Stimulated activated CD4-positive, alpha-beta T cell treated with anti-CD3 and anti-CD28 coated beads, TNF-alpha, amount 100 ng/mL, for 1 hour (primary cell): Measurements from ENCODE around the gene CDH26.

Experiments
- DNase-seq, 3 donors: peaks; one replicate each; pipeline ENCODE4 v3.0.0-alpha.2; 2020; ENCODE audit warnings: low read depth in 3 of 3, low spot score in 1 of 3

The CDH26 gene

GRCh38 chr20:60010689-60011458 lies 52.7 kb downstream of the CDH26 start:
- DNase-seq, result no peak

- DNase-seq, result no peak
Observed at GRCh38 chr20:60011512-60012507, 53.6 kb downstream of the CDH26 start.

- no peak for DNase-seq
Observed at GRCh38 chr20:60013296-60014139, 55.3 kb downstream of the CDH26 start.

- DNase-seq, result no peak
Observed at GRCh38 chr20:60016406-60016805, 58.2 kb downstream of the CDH26 start.

- no peak for DNase-seq
Observed at GRCh38 chr20:60020251-60020650, 62.0 kb downstream of the CDH26 start.

GRCh38 chr20:60021104-60021503 lies 62.9 kb downstream of the CDH26 start:
- DNase-seq, result no peak

- no peak for DNase-seq
Observed at GRCh38 chr20:60022849-60023248, 64.6 kb downstream of the CDH26 start.

GRCh38 chr20:60024245-60024644 lies 66.0 kb downstream of the CDH26 start:
- DNase-seq, result no peak

- no peak for DNase-seq
Observed at GRCh38 chr20:60024801-60025200, 66.6 kb downstream of the CDH26 start.

GRCh38 chr20:60026010-60026409 lies 67.8 kb downstream of the CDH26 start:
- no peak for DNase-seq

GRCh38 chr20:60030471-60030870 lies 72.2 kb downstream of the CDH26 start:
- DNase-seq, result no peak

- DNase-seq, result no peak
Observed at GRCh38 chr20:60031107-60031506, 72.9 kb downstream of the CDH26 start.

GRCh38 chr20:60034231-60035110 lies 76.2 kb downstream of the CDH26 start:
- DNase-seq, result no peak

- no peak for DNase-seq
Observed at GRCh38 chr20:60035486-60035885, 77.3 kb downstream of the CDH26 start.

- no peak for DNase-seq
Observed at GRCh38 chr20:60036346-60036745, 78.1 kb downstream of the CDH26 start.

GRCh38 chr20:60036746-60037499 lies 78.7 kb downstream of the CDH26 start:
- no peak for DNase-seq

GRCh38 chr20:60038400-60039008 lies 80.3 kb downstream of the CDH26 start:
- DNase-seq, result no peak

- no peak for DNase-seq
Observed at GRCh38 chr20:60039526-60039925, 81.3 kb downstream of the CDH26 start.
